MCF 10A (cell line): ENCODE results near the gene GPD1L. TPM values are rescaled to one million over a fixed set of nuclear protein-coding genes. Genes with fewer than 3 reads are reported as not detected.
"Not testable (repeated sequence)": the region's sequence is repeated elsewhere in the genome, so short reads cannot be mapped to it uniquely, and the experiment has no call there.

ENCODE experiments used
- BruUV-seq: library from RNA; stranded (reverse); fragments of 400-500 nt; replicated peaks from 2 replicates; lab custom pipeline; 2021; lab: Mats Ljungman, UMichigan
- CTCF ChIA-PET: fragments of 300-600 bp; sonication (Branson Sonifier 250); formaldehyde crosslinking; extraction: SDS; loops from one replicate; lab custom pipeline; 2021; ENCODE audit warnings: antibody characterized with exemption, inconsistent platforms; lab: Yijun Ruan, JAX
- POLR2A ChIA-PET: fragments of 300-600, 350-650 bp; sonication (Branson Sonifier 250); formaldehyde crosslinking; extraction: SDS; loops from one replicate; lab custom pipeline; 2020; ENCODE audit warnings: antibody characterized with exemption, inconsistent platforms; lab: Yijun Ruan, JAX
- DNase-seq: peaks from one replicate; pipeline ENCODE4 v3.0.0-alpha.2; 2018; ENCODE audit not compliant: unreplicated experiment
- H3K27ac Mint-ChIP-seq: one replicate; pipeline ENCODE4 v1.8.0; 2022; ENCODE audit warnings: mild to moderate bottlenecking, low read depth, mixed read lengths; ENCODE audit not compliant: unreplicated experiment
- H3K27me3 Mint-ChIP-seq: one replicate; pipeline ENCODE4 v1.8.0; 2022; ENCODE audit warnings: mixed read lengths; ENCODE audit not compliant: insufficient read depth, unreplicated experiment
- H3K36me3 Mint-ChIP-seq: one replicate; pipeline ENCODE4 v1.8.0; 2022; ENCODE audit warnings: mild to moderate bottlenecking, moderate library complexity, mixed read lengths; ENCODE audit not compliant: insufficient read depth, unreplicated experiment
- H3K4me1 Mint-ChIP-seq: one replicate; pipeline ENCODE4 v1.8.0; 2022; ENCODE audit warnings: mixed read lengths; ENCODE audit not compliant: insufficient read depth, unreplicated experiment
- H3K4me3 Mint-ChIP-seq: one replicate; pipeline ENCODE4 v1.8.0; 2022; ENCODE audit warnings: mild to moderate bottlenecking, moderate library complexity, mixed read lengths; ENCODE audit not compliant: unreplicated experiment
- H3K9me3 Mint-ChIP-seq: one replicate; pipeline ENCODE4 v1.8.0; 2022; ENCODE audit warnings: mixed read lengths; ENCODE audit not compliant: unreplicated experiment
- intact Hi-C: fragments of 100-400 bp; cut with micrococcal nuclease; formaldehyde crosslinking; loops from 2 replicates; pipeline ENCODE4 v1.14.1; 2022
- total RNA-seq: library from RNA; stranded (reverse); gene quantifications from 2 replicates; pipeline ENCODE4 v1.2.3, GENCODE V29; 2022
- TF ChIP-seq, protein P1 (sequence below): fragments of 200-600 bp; IDR thresholded peaks from one replicate; pipeline ENCODE4 v1.8.0; 2022; ENCODE audit warnings: antibody characterized with exemption, mild to moderate bottlenecking; ENCODE audit not compliant: unreplicated experiment

Gene GPD1L
- total RNA-seq, 1 experiment from 2014 or later = 9.7 TPM

DNA sequence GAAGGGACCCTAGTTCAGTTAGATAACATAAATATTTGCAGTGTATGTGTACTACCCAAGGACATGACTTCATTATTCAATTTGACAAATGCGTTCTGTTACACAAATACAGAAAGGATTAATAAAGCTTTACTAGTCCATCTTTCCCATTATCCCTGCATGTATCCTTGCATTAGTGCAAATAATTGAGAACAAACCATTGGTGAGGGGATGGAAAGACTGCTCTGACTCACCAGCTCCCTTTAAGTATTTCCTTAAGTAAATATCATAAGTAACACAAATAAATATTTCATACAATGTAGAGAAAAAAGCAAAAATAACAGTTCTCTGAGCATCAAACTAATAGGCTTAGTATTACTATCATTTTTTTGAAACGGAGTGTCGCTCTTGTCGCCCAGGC lies 1.9 kb upstream of the GPD1L start:
- CTCF ChIA-PET = interaction anchor here (0.7 to 0.9 kb wide), 2 partner anchors 84 to 86 kb away, joined by 3 to 4 read pairs; no protein-coding TSS in a partner anchor
- H3K4me1 Mint-ChIP-seq = peaks cover 9% of the 10 kb centered on the region
- H3K36me3 Mint-ChIP-seq = no peaks in the 10 kb centered on the region
- POLR2A ChIA-PET = no interaction called here
- H3K27ac Mint-ChIP-seq = no peak overlapping the region
- intact Hi-C loops = no loop called here
- H3K27me3 Mint-ChIP-seq = peaks cover 5% of the 10 kb centered on the region
- H3K4me3 Mint-ChIP-seq = no peak overlapping the region
- DNase-seq = no peak
- TF ChIP-seq, protein P1, sequence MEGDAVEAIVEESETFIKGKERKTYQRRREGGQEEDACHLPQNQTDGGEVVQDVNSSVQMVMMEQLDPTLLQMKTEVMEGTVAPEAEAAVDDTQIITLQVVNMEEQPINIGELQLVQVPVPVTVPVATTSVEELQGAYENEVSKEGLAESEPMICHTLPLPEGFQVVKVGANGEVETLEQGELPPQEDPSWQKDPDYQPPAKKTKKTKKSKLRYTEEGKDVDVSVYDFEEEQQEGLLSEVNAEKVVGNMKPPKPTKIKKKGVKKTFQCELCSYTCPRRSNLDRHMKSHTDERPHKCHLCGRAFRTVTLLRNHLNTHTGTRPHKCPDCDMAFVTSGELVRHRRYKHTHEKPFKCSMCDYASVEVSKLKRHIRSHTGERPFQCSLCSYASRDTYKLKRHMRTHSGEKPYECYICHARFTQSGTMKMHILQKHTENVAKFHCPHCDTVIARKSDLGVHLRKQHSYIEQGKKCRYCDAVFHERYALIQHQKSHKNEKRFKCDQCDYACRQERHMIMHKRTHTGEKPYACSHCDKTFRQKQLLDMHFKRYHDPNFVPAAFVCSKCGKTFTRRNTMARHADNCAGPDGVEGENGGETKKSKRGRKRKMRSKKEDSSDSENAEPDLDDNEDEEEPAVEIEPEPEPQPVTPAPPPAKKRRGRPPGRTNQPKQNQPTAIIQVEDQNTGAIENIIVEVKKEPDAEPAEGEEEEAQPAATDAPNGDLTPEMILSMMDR = no peak
- peaks cover 16% of the 10 kb centered on the region for H3K9me3 Mint-ChIP-seq
- BruUV-seq = no TSS peak

DNA sequence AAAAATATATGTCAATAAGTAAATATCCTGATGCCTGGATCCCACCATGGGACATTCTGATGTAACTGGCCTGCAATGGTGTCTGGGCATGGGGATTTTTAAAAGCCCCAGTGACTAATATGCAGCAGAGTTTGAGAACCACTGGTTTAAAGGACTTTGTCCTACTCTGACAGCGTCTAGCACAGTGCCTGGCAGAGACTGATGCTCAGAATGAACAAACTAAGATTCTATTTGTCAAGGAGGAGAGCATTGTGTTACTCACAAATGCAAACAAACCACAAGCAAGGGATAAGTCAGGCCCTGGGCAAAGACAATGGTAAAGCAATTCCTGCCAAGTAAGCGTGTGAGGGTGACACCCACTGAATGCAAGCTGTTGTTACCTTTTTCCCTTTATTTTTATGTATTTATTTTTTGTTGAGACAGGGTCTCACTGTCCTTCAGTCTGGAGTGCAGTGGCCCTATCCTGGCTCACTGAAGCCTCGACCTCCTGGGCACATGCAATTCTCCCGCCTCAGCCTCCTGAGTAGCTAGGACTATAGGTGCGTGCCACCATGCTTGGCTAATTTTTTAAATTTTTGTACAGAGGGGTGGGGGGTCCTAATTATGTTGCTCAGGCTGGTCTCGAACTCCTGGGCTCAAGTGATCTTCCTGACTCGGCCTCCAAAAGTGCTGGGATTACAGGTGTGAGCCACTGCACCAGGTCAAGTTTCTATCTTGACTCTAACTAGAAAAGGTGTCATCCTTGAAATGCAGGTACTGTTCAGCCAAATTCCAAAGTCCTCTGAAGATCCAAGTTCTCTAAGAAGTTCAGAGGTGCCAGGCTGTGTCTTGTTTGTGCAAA lies 909 bp upstream of the GPD1L start:
- peak overlapping the region; percentile 77 for H3K4me3 Mint-ChIP-seq
- peaks cover 13% of the 10 kb centered on the region for H3K9me3 Mint-ChIP-seq
- peaks cover 14% of the 10 kb centered on the region for H3K4me1 Mint-ChIP-seq
- BruUV-seq = no TSS peak
- CTCF ChIA-PET = interaction anchor here (0.5 to 0.6 kb wide), 2 partner anchors 39 to 84 kb away, joined by 5 read pairs; no protein-coding TSS in a partner anchor
- TF ChIP-seq, protein P1 = no peak
- intact Hi-C loops = loop anchor here (5.0 kb wide), 1 partner anchor 223 kb away; no protein-coding TSS in a partner anchor
- DNase-seq = peak; percentile 40
- H3K27me3 Mint-ChIP-seq = no peaks in the 10 kb centered on the region
- no peaks in the 10 kb centered on the region for H3K36me3 Mint-ChIP-seq
- peak overlapping the region; percentile 16 for H3K27ac Mint-ChIP-seq
- POLR2A ChIA-PET = interaction anchor here (0.6 to 1.3 kb wide), 3 partner anchors 12 to 209 kb away, joined by 3 to 5 read pairs (median 3); partner anchors contain the start of gene ZNF860

DNA sequence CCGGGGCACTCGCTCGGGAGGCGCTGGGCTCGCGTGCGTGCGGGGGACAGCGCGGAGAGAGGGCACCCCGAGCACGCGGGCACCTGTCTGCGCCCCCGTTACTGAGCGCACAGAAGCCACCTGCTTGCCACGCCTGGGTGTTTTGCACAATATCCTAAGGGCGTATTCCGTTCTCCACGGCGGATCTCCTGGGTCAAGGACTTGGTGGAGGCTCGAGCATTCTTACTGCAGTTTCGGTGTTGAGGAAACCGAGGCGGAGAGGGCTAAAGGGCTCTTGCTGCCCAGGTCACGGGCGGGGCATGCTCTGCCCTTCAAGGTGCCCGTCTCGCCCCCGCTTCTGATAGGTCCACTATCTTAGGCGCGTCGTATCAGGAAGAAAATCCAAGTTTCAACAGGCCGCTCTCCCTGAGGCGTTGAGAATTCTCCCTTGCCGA lies 526 bp downstream of the GPD1L start:
- intact Hi-C loops = loop anchor here (5.0 kb wide), 1 partner anchor 225 kb away; no protein-coding TSS in a partner anchor
- Mint-ChIP-seq H3K27me3 (no peaks in the 10 kb centered on the region), H3K4me3 (peak overlapping the region; percentile 77), H3K4me1 (peaks cover 14% of the 10 kb centered on the region), H3K36me3 (no peaks in the 10 kb centered on the region), H3K27ac (no peak overlapping the region), H3K9me3 (peaks cover 7% of the 10 kb centered on the region)
- POLR2A ChIA-PET = interaction anchor here (0.8 to 1.3 kb wide), 5 partner anchors 10 to 438 kb away, joined by 3 to 10 read pairs (median 4); partner anchors contain the start of genes OSBPL10 and ZNF860
- BruUV-seq = no TSS peak
- TF ChIP-seq, protein P1 = no peak
- CTCF ChIA-PET = interaction anchor here (0.6 kb wide), 1 partner anchor 190 kb away, joined by 4 read pairs; no protein-coding TSS in a partner anchor
- DNase-seq = peak; percentile 62

GRCh38 chr3:32108224-32108623 lies 1.8 kb downstream of the GPD1L start:
- H3K9me3 Mint-ChIP-seq, DNase-seq, H3K4me3 Mint-ChIP-seq, H3K27ac Mint-ChIP-seq, BruUV-seq, H3K36me3 Mint-ChIP-seq, H3K27me3 Mint-ChIP-seq: not testable (repeated sequence)
- CTCF ChIA-PET = interaction anchor here (1.1 kb wide), 1 partner anchor 22 kb away, joined by 4 read pairs; no protein-coding TSS in a partner anchor
- intact Hi-C loops = loop anchor here (5.0 kb wide), 1 partner anchor 226 kb away; no protein-coding TSS in a partner anchor
- POLR2A ChIA-PET = interaction anchor here (1.3 kb wide), 2 partner anchors 63 to 126 kb away, joined by 3 to 10 read pairs; partner anchors contain the start of genes OSBPL10 and ZNF860
- H3K4me1 Mint-ChIP-seq = peaks cover 14% of the 10 kb centered on the region
